ENCODE results near the gene CEP164. TPM values are rescaled to one million over a fixed set of nuclear protein-coding genes. Genes with fewer than 3 reads are reported as not detected.

The CEP164 gene
- total RNA-seq, 1 experiment from 2014 or later, result 25.4 TPM

DNA sequence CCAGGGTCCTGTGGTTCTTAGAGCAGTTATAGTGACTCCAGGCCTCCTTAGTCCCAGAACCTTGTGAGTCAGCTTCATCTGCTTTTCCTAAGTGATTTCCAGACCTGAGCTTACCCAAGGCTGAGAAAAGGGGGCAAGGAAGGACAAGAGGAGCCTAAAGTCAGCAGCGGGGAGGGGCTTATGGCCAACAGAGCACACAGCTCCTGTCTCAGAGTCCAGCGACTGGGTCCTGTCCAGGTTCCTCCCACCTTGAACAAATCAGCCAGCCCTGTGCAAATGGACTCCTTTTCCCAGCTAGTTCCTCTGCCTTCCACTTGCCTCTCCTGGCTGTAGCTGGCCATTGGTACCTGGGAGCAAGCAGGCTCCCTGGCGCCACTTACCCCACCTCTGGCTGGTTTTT, 22.5 kb upstream of the CEP164 start:
- CTCF ChIA-PET, result no interaction called here
- no peaks in the 10 kb centered on the region for H3K9me3 Mint-ChIP-seq (ENCODE audit: low read depth, unreplicated experiment)
- no peak overlapping the region for H3K27ac Mint-ChIP-seq (ENCODE audit: unreplicated experiment)
- no peak overlapping the region for H3K4me3 Mint-ChIP-seq (ENCODE audit: low read depth, unreplicated experiment)
- intact Hi-C loops (cut with micrococcal nuclease; ENCODE audit: unreplicated experiment), result no loop called here
- H3K4me1 Mint-ChIP-seq (ENCODE audit: low read depth, unreplicated experiment), result peaks cover 12% of the 10 kb centered on the region
- no peak for DNase-seq
- TF ChIP-seq, protein P1, sequence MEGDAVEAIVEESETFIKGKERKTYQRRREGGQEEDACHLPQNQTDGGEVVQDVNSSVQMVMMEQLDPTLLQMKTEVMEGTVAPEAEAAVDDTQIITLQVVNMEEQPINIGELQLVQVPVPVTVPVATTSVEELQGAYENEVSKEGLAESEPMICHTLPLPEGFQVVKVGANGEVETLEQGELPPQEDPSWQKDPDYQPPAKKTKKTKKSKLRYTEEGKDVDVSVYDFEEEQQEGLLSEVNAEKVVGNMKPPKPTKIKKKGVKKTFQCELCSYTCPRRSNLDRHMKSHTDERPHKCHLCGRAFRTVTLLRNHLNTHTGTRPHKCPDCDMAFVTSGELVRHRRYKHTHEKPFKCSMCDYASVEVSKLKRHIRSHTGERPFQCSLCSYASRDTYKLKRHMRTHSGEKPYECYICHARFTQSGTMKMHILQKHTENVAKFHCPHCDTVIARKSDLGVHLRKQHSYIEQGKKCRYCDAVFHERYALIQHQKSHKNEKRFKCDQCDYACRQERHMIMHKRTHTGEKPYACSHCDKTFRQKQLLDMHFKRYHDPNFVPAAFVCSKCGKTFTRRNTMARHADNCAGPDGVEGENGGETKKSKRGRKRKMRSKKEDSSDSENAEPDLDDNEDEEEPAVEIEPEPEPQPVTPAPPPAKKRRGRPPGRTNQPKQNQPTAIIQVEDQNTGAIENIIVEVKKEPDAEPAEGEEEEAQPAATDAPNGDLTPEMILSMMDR (IDR thresholded peaks at IDR 0.05; ENCODE audit: unreplicated experiment), result no peak
- H3K27me3 Mint-ChIP-seq (ENCODE audit: unreplicated experiment), result peaks cover 22% of the 10 kb centered on the region
- no peaks in the 10 kb centered on the region for H3K36me3 Mint-ChIP-seq (ENCODE audit: insufficient read depth, unreplicated experiment)
- BruUV-seq (replicated peaks), result no TSS peak

DNA sequence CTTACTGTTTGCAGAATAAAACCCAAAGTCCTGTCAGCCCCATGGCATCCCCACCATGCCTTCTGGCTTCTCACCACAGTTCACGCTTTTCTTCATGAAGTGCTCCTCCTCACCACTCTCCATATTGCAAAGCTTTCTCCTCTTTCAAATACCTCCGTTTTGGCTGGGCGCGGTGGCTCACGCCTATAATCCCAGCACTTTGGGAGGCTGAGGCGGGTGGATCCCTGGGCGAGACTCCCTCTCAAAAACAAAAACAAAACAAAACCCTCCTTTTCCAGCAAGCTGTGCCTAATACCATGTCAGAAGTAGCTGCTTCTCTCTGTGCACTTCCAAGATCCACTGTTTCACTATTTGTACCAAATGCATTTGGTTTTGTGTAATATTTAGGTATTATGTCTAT, 18.3 kb upstream of the CEP164 start:
- no peaks in the 10 kb centered on the region for H3K4me1 Mint-ChIP-seq (ENCODE audit: low read depth, unreplicated experiment)
- no peaks in the 10 kb centered on the region for H3K36me3 Mint-ChIP-seq (ENCODE audit: insufficient read depth, unreplicated experiment)
- TF ChIP-seq, protein P1 (IDR thresholded peaks at IDR 0.05; ENCODE audit: unreplicated experiment), result no peak
- no peaks in the 10 kb centered on the region for H3K9me3 Mint-ChIP-seq (ENCODE audit: low read depth, unreplicated experiment)
- intact Hi-C loops (cut with micrococcal nuclease; ENCODE audit: unreplicated experiment), result no loop called here
- DNase-seq, result no peak
- no peak overlapping the region for H3K27ac Mint-ChIP-seq (ENCODE audit: unreplicated experiment)
- H3K4me3 Mint-ChIP-seq (ENCODE audit: low read depth, unreplicated experiment), result no peak overlapping the region
- CTCF ChIA-PET, result no interaction called here
- BruUV-seq (replicated peaks), result no TSS peak
- H3K27me3 Mint-ChIP-seq (ENCODE audit: unreplicated experiment), result no peaks in the 10 kb centered on the region

DNA sequence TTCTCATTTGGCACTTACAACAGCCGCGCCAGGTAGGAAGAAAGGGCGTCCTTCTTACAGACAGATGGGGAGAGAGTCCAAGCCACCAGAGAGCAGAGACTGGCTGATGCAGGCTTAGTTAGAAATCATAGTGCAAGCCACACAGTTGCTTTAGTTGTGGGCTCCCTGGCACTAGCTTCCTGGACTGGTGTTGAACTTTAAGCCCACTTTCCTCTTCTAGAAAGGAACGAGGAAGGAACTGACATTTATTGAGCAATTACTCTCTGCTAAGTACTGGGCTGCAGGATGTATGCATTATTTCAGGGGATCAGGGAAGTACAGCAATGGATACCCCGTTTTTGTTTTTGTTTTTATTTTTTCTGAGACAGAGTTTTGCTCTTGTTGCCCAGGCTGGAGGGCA, 14.6 kb upstream of the CEP164 start:
- CTCF ChIA-PET, result interaction anchor here (0.6 kb wide), 1 partner anchor 1025 kb away, joined by 4 read pairs; no protein-coding TSS in a partner anchor
- H3K4me1 Mint-ChIP-seq (ENCODE audit: low read depth, unreplicated experiment), result peaks cover 8% of the 10 kb centered on the region
- no peak for DNase-seq
- H3K4me3 Mint-ChIP-seq (ENCODE audit: low read depth, unreplicated experiment), result no peak overlapping the region
- H3K27ac Mint-ChIP-seq (ENCODE audit: unreplicated experiment), result no peak overlapping the region
- TF ChIP-seq, protein P1 (IDR thresholded peaks at IDR 0.05; ENCODE audit: unreplicated experiment), result no peak
- peaks cover 12% of the 10 kb centered on the region for H3K36me3 Mint-ChIP-seq (ENCODE audit: insufficient read depth, unreplicated experiment)
- BruUV-seq (replicated peaks), result no TSS peak
- H3K9me3 Mint-ChIP-seq (ENCODE audit: low read depth, unreplicated experiment), result no peaks in the 10 kb centered on the region
- no peaks in the 10 kb centered on the region for H3K27me3 Mint-ChIP-seq (ENCODE audit: unreplicated experiment)
- intact Hi-C loops (cut with micrococcal nuclease; ENCODE audit: unreplicated experiment), result no loop called here

DNA sequence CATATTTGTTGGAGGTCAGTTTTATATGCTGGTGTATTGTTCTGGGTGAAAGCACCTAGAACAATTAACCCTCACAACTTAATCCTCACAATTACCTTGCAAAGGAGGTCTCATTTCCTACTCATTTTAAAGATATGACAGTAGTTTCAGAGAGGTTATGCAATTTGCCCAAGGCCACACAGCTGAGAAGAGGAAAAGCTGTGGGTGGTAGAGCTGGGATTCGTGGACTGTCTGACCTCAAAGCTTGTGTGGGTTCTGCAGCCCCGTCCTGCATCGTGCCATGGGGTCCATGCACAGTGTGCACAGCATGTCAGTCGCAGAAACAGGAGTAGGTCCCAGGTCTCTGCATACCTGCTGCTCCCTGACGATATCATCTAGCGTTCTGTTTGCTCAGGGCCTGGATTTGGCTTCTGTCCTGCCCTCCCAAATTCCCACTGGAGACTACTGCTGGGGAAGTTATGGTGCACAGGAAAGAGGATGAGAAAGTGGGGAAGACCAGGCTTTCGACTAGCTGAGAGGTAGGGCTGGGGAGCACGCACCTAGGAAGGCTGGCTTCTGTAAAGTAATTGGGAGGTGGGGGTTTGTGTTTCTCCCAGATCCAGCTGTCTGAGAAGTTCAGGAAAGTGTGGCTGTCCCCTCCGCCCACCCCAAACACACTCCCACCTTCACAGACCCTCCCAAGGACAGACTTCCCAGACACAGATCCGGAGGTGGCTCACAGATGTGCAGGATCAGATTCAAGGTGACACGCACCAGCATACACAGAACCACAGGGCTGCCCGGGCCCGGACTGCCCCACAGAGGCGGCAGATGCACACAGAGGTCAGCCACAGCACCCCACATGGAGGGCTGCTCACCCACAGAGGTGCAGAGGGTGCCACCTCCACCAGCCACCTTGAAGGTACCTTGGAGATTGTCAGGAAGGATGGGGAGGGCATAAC, 13.6 kb upstream of the CEP164 start:
- no peak for DNase-seq
- Mint-ChIP-seq H3K36me3 (ENCODE audit: insufficient read depth, unreplicated experiment) (peaks cover 12% of the 10 kb centered on the region), H3K27me3 (ENCODE audit: unreplicated experiment) (no peaks in the 10 kb centered on the region), H3K4me3 (ENCODE audit: low read depth, unreplicated experiment) (no peak overlapping the region), H3K4me1 (ENCODE audit: low read depth, unreplicated experiment) (peaks cover 8% of the 10 kb centered on the region), H3K9me3 (ENCODE audit: low read depth, unreplicated experiment) (no peaks in the 10 kb centered on the region), H3K27ac (ENCODE audit: unreplicated experiment) (no peak overlapping the region)
- intact Hi-C loops (cut with micrococcal nuclease; ENCODE audit: unreplicated experiment), result no loop called here
- TF ChIP-seq, protein P1 (IDR thresholded peaks at IDR 0.05; ENCODE audit: unreplicated experiment), result no peak
- CTCF ChIA-PET, result no interaction called here
- no TSS peak for BruUV-seq (replicated peaks)
